GM21723 (cell line): ENCODE data around the gene SDR42E2.

Experiments used
- ATAC-seq: cut with Tn5 transposase; IDR thresholded peaks from one replicate; pipeline ENCODE4 v1.9.1; 2021; ENCODE audit warnings: mild to moderate bottlenecking, moderate library complexity; ENCODE audit not compliant: unreplicated experiment

Gene SDR42E2

GRCh38 chr16:22240023-22240710 is 77.9 kb downstream of the SDR42E2 start:
- ATAC-seq: no peak
